DOHH2 (cell line): ENCODE measurements around the gene CPLX3.

ENCODE experiments used
- EZH2phosphoT487 ChIP-seq: fragments of 200-600 bp; sonication (generic); IDR thresholded peaks from 2 replicates; pipeline ENCODE4 v1.6.1; 2017; ENCODE audit warnings: borderline replicate concordance, mild to moderate bottlenecking, antibody characterized with exemption, low read length, moderate library complexity, mixed read lengths
- TF ChIP-seq, protein P1 (sequence below): fragments of 200-600 bp; sonication (generic); IDR thresholded peaks from one replicate; pipeline ENCODE4 v1.5.1; 2014; ENCODE audit warnings: antibody characterized with exemption, mild to moderate bottlenecking, low read depth, low read length; ENCODE audit not compliant: poor library complexity, severe bottlenecking

DNA sequence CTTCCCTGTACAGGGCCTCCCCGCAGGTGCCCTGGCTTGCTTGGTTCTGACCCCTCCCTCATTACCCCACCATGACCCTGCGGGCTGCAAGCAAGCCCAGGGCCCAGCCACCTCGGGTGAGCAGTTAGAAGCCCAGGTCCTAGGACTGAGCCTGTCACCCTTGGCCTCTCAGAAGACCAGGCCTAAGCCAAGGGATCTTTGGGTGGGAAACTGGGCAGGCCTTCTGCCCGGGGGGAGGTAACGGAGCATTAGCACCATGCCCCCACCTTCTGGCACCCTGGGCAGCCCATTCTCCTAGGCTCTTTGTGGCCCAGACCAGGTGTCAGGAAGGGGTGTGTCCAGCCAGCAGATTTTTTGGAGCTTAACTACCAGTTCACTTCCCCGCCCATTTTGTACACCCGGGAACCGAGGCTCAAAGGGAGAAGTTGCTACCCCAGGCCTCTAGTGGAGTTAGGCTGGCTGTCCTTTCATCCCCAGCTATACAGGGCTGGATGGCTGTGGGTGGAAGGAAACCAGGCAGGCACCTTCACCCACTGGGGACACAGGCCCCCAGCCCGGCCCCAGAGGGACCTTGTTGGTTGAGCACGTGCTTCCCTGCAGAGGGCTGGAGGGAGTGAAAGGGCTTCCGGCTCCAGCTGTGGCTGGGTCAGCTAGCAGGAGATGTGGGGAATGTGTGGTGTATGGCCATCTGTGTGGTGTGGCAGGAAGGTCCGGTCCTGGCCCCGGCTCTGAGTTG, 43.2 kb upstream of the CPLX3 start:
- TF ChIP-seq, protein P1, sequence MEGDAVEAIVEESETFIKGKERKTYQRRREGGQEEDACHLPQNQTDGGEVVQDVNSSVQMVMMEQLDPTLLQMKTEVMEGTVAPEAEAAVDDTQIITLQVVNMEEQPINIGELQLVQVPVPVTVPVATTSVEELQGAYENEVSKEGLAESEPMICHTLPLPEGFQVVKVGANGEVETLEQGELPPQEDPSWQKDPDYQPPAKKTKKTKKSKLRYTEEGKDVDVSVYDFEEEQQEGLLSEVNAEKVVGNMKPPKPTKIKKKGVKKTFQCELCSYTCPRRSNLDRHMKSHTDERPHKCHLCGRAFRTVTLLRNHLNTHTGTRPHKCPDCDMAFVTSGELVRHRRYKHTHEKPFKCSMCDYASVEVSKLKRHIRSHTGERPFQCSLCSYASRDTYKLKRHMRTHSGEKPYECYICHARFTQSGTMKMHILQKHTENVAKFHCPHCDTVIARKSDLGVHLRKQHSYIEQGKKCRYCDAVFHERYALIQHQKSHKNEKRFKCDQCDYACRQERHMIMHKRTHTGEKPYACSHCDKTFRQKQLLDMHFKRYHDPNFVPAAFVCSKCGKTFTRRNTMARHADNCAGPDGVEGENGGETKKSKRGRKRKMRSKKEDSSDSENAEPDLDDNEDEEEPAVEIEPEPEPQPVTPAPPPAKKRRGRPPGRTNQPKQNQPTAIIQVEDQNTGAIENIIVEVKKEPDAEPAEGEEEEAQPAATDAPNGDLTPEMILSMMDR, result no peak
- no peak for TF ChIP-seq EZH2phosphoT487
